Measurements from ENCODE around the gene TAS1R2. TPM values are rescaled to one million over a fixed set of nuclear protein-coding genes. Genes with fewer than 3 reads are reported as not detected.

Gene TAS1R2
- total and polyA plus RNA-seq, 9 of the 15 experiments (the other 6 are each of a cell fraction or from before 2014, with no cell fraction given) = not detected

GRCh38 chr1:18868801-18869424, 9.5 kb upstream of the TAS1R2 start (continued):
- TF ChIP-seq CUX1 (CRISPR knock-in tag; IDR thresholded peaks at IDR 0.05) = no peak
- no peak for TF ChIP-seq ZNF76 (CRISPR knock-in tag; IDR thresholded peaks at IDR 0.05; ENCODE audit: borderline replicate concordance)
- TF ChIP-seq CBFA2T3 (IDR thresholded peaks at IDR 0.05) = no peak
- TF ChIP-seq CHAMP1 (IDR thresholded peaks at IDR 0.05) = no peak
- TF ChIP-seq JUN (IDR thresholded peaks at IDR 0.05; ENCODE audit: borderline replicate concordance, low read depth, low read length) = no peak
- TF ChIP-seq JUN (CRISPR knock-in tag; IDR thresholded peaks at IDR 0.05; ENCODE audit: borderline replicate concordance) = no peak
- TF ChIP-seq PPARD (CRISPR knock-in tag; IDR thresholded peaks at IDR 0.05) = no peak
- TF ChIP-seq ESRRB (CRISPR knock-in tag; IDR thresholded peaks at IDR 0.05; ENCODE audit: borderline replicate concordance) = no peak
